A673 (cell line): ENCODE measurements around the gene TMEM240.

Experiments
- EZH2 ChIP-seq: fragments of 200-600 bp; sonication (generic); IDR thresholded peaks from 2 replicates; pipeline ENCODE4 v1.6.1; 2017; ENCODE audit warnings: borderline replicate concordance, low read depth, mild to moderate bottlenecking, mixed read lengths, antibody characterized with exemption, low read length; ENCODE audit not compliant: poor library complexity, severe bottlenecking
- TF ChIP-seq, protein P1 (sequence below): fragments of 300-800, 200-600 bp; sonication (generic); conservative IDR thresholded peaks from 2 replicates; pipeline ENCODE4 v1.5.1; 2017; ENCODE audit warnings: low read depth, mild to moderate bottlenecking, antibody characterized with exemption, low read length, moderate library complexity, mixed read lengths

DNA sequence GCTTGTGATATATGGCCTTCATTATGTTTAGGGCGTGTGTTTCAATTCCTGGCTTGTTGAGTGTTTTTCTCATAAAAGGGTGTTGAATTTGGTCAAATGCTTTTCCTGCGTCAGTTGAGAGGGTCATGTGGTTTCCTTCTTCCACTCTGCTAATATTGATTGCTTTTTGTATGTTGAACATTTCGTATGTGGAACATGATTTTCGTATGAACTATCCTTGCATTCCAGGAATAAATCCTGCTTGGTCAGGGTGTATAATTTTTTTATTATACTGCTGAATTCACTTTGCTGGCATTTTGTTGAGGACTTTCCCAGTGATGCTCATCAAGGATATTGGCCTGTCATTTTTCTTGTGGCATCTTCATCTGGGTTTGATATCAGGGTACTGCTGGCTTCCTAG is 33.1 kb downstream of the TMEM240 start:
- TF ChIP-seq, protein P1, sequence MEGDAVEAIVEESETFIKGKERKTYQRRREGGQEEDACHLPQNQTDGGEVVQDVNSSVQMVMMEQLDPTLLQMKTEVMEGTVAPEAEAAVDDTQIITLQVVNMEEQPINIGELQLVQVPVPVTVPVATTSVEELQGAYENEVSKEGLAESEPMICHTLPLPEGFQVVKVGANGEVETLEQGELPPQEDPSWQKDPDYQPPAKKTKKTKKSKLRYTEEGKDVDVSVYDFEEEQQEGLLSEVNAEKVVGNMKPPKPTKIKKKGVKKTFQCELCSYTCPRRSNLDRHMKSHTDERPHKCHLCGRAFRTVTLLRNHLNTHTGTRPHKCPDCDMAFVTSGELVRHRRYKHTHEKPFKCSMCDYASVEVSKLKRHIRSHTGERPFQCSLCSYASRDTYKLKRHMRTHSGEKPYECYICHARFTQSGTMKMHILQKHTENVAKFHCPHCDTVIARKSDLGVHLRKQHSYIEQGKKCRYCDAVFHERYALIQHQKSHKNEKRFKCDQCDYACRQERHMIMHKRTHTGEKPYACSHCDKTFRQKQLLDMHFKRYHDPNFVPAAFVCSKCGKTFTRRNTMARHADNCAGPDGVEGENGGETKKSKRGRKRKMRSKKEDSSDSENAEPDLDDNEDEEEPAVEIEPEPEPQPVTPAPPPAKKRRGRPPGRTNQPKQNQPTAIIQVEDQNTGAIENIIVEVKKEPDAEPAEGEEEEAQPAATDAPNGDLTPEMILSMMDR, result no peak
- TF ChIP-seq EZH2, result no peak
